ENCODE data around the gene VTI1A. TPM values are rescaled to one million over a fixed set of nuclear protein-coding genes. Genes with fewer than 3 reads are reported as not detected.
A peak's percentile ranks its signal among the peaks of the same experiment; 100 is the strongest.

VTI1A gene
- total RNA-seq, 3 donors from 2014 or later (not counting 1 experiment from before 2014, with no cell fraction given) = 62.6 to 77.6 (median 68.2) TPM

DNA sequence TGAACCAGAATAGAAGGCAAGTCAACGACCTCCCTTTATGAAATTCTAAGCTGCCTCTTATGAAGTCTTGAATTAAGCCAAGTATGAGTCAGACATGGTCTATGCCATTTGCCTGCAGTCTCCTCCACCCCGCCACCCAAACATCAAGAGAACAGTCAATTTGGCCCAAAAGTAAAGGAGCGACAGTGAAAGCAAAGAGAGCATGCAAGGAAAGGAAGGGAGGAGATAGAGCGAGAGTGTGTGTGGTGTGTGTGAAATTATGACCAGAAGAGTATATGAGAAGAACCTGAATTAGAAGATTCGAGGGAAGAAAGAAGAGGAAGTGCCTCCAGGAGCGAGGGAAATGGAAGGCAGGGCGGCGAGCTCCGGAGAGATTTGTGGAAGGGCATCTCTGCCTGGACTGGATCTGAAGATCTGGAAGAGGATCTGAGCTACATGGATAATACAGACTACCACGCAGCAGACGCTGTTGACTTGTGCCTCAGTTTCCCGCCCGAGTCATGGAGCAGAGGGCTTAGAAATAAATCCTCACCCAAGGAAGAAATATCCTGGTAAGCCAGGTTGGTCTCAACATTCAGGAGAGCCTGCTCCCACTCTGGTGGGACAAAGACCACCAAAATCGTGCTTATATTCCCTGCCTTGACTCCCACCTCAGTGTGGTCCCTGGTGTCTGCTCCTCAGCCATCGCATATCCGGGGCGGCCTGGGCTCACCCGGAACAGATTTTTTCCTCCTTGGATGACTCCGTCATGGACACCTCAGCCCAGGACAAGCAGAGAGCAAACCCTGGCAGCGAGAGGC lies 760 bp upstream of the VTI1A start:
- 6% methylated on average over 20 of the region's 20 CpGs for WGBS (ENCODE audit: insufficient coverage)
- ATAC-seq = no peak
- Mint-ChIP-seq H3K9me3 (no peaks in the 10 kb centered on the region), H3K36me3 (peaks cover 12% of the 10 kb centered on the region), H3K4me1 (peaks cover 31 to 48% of the 10 kb centered on the region in 2 donors), H3K27ac (peak overlapping the region; percentile 83 to 86), H3K27me3 (ENCODE audit: low read depth in 2 of 2) (no peaks in the 10 kb centered on the region), H3K4me3 (peak overlapping the region; percentile 88)
- intact Hi-C loops (cut with micrococcal nuclease) = loop anchor here (5.0 kb wide), 1 partner anchor 69 kb away; no protein-coding TSS in a partner anchor
- peaks cover 14% of the 10 kb centered on the region for H3K4me1 ChIP-seq (ENCODE audit: control insufficient read depth, insufficient read depth, low read length)
- H3K36me3 ChIP-seq (ENCODE audit: control insufficient read depth, insufficient read depth, low read length) = peaks cover 24% of the 10 kb centered on the region
- no peaks in the 10 kb centered on the region for H3K9me3 ChIP-seq (ENCODE audit: control insufficient read depth, insufficient read depth, low read length)
- TF ChIP-seq, protein P1, sequence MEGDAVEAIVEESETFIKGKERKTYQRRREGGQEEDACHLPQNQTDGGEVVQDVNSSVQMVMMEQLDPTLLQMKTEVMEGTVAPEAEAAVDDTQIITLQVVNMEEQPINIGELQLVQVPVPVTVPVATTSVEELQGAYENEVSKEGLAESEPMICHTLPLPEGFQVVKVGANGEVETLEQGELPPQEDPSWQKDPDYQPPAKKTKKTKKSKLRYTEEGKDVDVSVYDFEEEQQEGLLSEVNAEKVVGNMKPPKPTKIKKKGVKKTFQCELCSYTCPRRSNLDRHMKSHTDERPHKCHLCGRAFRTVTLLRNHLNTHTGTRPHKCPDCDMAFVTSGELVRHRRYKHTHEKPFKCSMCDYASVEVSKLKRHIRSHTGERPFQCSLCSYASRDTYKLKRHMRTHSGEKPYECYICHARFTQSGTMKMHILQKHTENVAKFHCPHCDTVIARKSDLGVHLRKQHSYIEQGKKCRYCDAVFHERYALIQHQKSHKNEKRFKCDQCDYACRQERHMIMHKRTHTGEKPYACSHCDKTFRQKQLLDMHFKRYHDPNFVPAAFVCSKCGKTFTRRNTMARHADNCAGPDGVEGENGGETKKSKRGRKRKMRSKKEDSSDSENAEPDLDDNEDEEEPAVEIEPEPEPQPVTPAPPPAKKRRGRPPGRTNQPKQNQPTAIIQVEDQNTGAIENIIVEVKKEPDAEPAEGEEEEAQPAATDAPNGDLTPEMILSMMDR (IDR thresholded peaks at IDR 0.05) = peak; percentile 5
- peak in 1 of 2 donors; percentile 31 for DNase-seq
- H3K4me3 ChIP-seq (ENCODE audit: low read length) = peak overlapping the region; percentile 92
- peak overlapping the region; percentile 79 for H3K27ac ChIP-seq (ENCODE audit: low read length)
- no peaks in the 10 kb centered on the region for H3K27me3 ChIP-seq (ENCODE audit: control insufficient read depth, insufficient read depth, low read length)

DNA sequence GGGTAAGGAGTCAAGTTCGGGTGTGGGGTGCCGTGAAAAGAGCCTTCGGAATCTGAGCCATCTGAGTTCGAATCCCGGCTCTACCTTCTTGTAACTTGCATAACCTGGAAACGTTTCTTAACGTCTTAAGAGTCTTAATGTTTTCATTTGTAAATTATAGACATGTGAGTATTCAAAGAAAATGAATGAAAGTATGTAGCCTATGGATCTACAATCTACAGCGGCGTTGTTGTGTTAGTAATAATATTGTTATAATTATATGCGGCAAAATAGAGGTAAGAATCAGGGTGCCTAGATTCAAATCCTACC lies 559 bp downstream of the VTI1A start:
- Histone ChIP-seq H3K36me3 (ENCODE audit: control insufficient read depth, insufficient read depth, low read length) (peaks cover 20% of the 10 kb centered on the region), H3K27ac (ENCODE audit: low read length) (peak overlapping the region; percentile 79), H3K27me3 (ENCODE audit: control insufficient read depth, insufficient read depth, low read length) (no peaks in the 10 kb centered on the region), H3K4me1 (ENCODE audit: control insufficient read depth, insufficient read depth, low read length) (peaks cover 14% of the 10 kb centered on the region), H3K4me3 (ENCODE audit: low read length) (peak overlapping the region; percentile 92), H3K9me3 (ENCODE audit: control insufficient read depth, insufficient read depth, low read length) (no peaks in the 10 kb centered on the region)
- H3K27ac Mint-ChIP-seq = peak overlapping the region; percentile 83 to 86
- no peaks in the 10 kb centered on the region for H3K27me3 Mint-ChIP-seq (ENCODE audit: low read depth in 2 of 2)
- H3K36me3 Mint-ChIP-seq = no peaks in the 10 kb centered on the region
- intact Hi-C loops (cut with micrococcal nuclease) = loop anchor here (5.0 kb wide), 1 partner anchor 70 kb away; no protein-coding TSS in a partner anchor
- ATAC-seq (no peak), DNase-seq (no peak)
- no peaks in the 10 kb centered on the region for H3K9me3 Mint-ChIP-seq
- peak overlapping the region; percentile 88 for H3K4me3 Mint-ChIP-seq
- WGBS (ENCODE audit: insufficient coverage) = 2% methylated on average over 8 of the region's 10 CpGs
- TF ChIP-seq, protein P1 (IDR thresholded peaks at IDR 0.05) = no peak
- H3K4me1 Mint-ChIP-seq = peaks cover 35 to 46% of the 10 kb centered on the region in 2 donors

DNA sequence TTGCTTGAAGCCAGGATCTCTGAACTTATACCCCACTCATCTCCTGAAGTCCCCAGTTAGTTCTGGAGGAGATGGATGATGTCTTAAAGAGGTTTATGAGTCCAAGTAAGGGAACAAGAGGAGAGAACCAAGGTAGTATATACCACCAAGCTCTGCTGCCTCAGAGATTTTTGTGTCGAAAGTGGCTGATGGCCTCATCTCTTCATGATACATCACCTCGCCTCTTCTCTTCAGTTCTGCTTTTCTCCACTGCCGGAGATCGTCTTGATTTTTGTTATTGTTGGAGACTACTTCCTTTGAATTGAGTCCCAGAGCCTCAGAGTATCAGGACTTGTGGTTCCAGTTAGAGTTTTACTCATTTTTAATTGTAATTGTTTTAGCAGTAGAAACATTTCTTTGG lies 1.9 kb downstream of the VTI1A start:
- ATAC-seq (no peak), DNase-seq (no peak)
- Histone ChIP-seq H3K27me3 (ENCODE audit: control insufficient read depth, insufficient read depth, low read length) (no peaks in the 10 kb centered on the region), H3K27ac (ENCODE audit: low read length) (no peak overlapping the region), H3K36me3 (ENCODE audit: control insufficient read depth, insufficient read depth, low read length) (peaks cover 15% of the 10 kb centered on the region), H3K4me1 (ENCODE audit: control insufficient read depth, insufficient read depth, low read length) (peaks cover 14% of the 10 kb centered on the region), H3K4me3 (ENCODE audit: low read length) (no peak overlapping the region), H3K9me3 (ENCODE audit: control insufficient read depth, insufficient read depth, low read length) (no peaks in the 10 kb centered on the region)
- TF ChIP-seq, protein P1 (IDR thresholded peaks at IDR 0.05) = no peak
- Mint-ChIP-seq H3K27ac (peak overlapping the region; percentile 20 to 83), H3K9me3 (no peaks in the 10 kb centered on the region), H3K36me3 (no peaks in the 10 kb centered on the region), H3K4me3 (peak overlapping the region; percentile 88), H3K27me3 (ENCODE audit: low read depth in 2 of 2) (no peaks in the 10 kb centered on the region), H3K4me1 (peaks cover 35 to 46% of the 10 kb centered on the region in 2 donors)
- intact Hi-C loops (cut with micrococcal nuclease) = loop anchor here (5.0 kb wide), 1 partner anchor 72 kb away; no protein-coding TSS in a partner anchor
- 84% methylated on average over 4 of the region's 4 CpGs for WGBS (ENCODE audit: insufficient coverage)
